Measurements from ENCODE around the gene CDSN. TPM values are rescaled to one million over a fixed set of nuclear protein-coding genes. Genes with fewer than 3 reads are reported as not detected.

Gene CDSN
- polyA plus RNA-seq (2011; rRNA removed), result not detected in 2 replicates
- polyA plus RNA-seq (2012; cell fraction: cytosol; rRNA removed), result not detected in 2 replicates
- polyA plus RNA-seq (2012; cell fraction: nucleus; rRNA removed), result not detected in 2 replicates
- not detected in 3 replicates for polyA plus RNA-seq (2017; fragmentation: RNase III; extraction: RNeasy Plus Mini Kit Qiagen cat#74134 plus additional on column Dnase treatment)
- not detected in 2 replicates for polyA minus RNA-seq (2011; rRNA and poly(A)+ RNA removed)

- no peak for TF ChIP-seq CEBPB (IDR thresholded peaks at IDR 0.05)
- no peak for TF ChIP-seq RARB (CRISPR knock-in tag; IDR thresholded peaks at IDR 0.05)
- no peak for TF ChIP-seq JUNB (IDR thresholded peaks at IDR 0.05)
- TF ChIP-seq, protein P1, sequence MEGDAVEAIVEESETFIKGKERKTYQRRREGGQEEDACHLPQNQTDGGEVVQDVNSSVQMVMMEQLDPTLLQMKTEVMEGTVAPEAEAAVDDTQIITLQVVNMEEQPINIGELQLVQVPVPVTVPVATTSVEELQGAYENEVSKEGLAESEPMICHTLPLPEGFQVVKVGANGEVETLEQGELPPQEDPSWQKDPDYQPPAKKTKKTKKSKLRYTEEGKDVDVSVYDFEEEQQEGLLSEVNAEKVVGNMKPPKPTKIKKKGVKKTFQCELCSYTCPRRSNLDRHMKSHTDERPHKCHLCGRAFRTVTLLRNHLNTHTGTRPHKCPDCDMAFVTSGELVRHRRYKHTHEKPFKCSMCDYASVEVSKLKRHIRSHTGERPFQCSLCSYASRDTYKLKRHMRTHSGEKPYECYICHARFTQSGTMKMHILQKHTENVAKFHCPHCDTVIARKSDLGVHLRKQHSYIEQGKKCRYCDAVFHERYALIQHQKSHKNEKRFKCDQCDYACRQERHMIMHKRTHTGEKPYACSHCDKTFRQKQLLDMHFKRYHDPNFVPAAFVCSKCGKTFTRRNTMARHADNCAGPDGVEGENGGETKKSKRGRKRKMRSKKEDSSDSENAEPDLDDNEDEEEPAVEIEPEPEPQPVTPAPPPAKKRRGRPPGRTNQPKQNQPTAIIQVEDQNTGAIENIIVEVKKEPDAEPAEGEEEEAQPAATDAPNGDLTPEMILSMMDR (IDR thresholded peaks at IDR 0.05), result no peak
- TF ChIP-seq HDAC2 (IDR thresholded peaks at IDR 0.05), result no peak
- TF ChIP-seq ZC3H11A (IDR thresholded peaks at IDR 0.05), result no peak
- no peak for TF ChIP-seq RCOR1 (IDR thresholded peaks at IDR 0.05; ENCODE audit: low read depth, low read length)
- TF ChIP-seq HOXB13 (CRISPR knock-in tag; IDR thresholded peaks at IDR 0.05; ENCODE audit: low read depth), result no peak
- no peak for ATAC-seq
- Histone ChIP-seq H3K9me3 (no peaks in the 10 kb centered on the region), H3K4me1 (peaks cover 27% of the 10 kb centered on the region), H3K4me3 (no peak within 1 kb of the TSS), H3K27ac (no peak within 1 kb of the TSS), H3K4me2 (no peak within 1 kb of the TSS)
- FAIRE-seq, result no peak
- CTCF ChIA-PET, result interaction anchor here (1.0 to 1.6 kb wide), 3 partner anchors 7 to 17 kb away, joined by 3 to 5 read pairs (median 4); no protein-coding TSS in a partner anchor
- 91% methylated on average over 14 of the region's 26 CpGs for WGBS (ENCODE audit: missing lambda C conversion rate)
- no peak for DNase-seq (ENCODE audit: low read depth in 1 of 2, low spot score in 1 of 2)
- POLR2A ChIA-PET, result no interaction called here
Observed at GRCh38 chr6:31120151-31120915, at the start of gene CDSN. Gene CDSN, minus strand, starts transcription at chr6:31120446. Its CDS starts 27 bp downstream, at chr6:31120419.

DNA sequence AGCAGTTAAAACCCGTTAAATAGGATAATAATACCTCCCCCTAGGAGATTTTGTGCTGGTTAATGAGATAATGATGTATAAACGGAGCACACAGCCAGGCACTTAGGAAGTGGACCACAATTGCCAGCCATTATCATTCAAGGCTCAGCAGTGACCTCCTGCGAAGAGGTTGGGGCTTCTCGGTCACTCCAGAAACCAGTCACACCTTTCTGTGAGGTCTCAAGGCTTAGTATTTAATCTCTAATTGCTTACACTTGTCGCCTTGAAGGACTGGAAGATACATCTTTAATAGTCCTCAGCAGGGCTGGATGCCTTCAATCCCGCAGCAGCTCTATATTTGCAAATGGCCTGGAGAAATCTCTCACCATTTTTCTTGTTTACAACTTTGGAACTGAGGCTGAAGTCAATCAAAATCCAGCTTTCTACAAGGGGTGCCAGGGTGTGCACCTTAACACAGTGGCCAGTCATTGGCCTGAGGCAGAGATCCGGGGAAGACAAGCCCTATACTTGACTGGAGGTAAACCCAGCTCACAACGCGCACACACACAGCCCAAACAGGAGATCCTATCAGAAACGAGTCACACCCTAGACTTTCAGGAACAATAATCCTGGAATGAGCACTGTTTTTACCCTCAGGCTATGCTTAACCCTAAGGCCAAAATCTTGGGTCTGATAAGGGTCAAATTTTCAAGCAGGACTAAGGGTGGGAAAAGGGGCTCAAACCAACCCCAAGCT lies 49.0 kb upstream of the CDSN start:
- 87% methylated on average over 6 of the region's 10 CpGs for WGBS (ENCODE audit: missing lambda C conversion rate)
- peak in 1 of 2 experiments; percentile 14; a peak in 1 of 6 replicates for ATAC-seq
- H3K4me2 ChIP-seq, result no peak overlapping the region
- no peak overlapping the region for H3K4me3 ChIP-seq
- DNase-seq (ENCODE audit: low read depth in 1 of 2, low spot score in 1 of 2), result no peak
- ChIA-PET POLR2A (no interaction called here), CTCF (interaction anchor here (1.7 kb wide), 1 partner anchor 11 kb away, joined by 3 read pairs; the partner anchor contains the start of gene TCF19)
- H3K27ac ChIP-seq, result no peak overlapping the region
- TF ChIP-seq ZFP36 (IDR thresholded peaks at IDR 0.05; ENCODE audit: borderline replicate concordance, partially characterized antibody) (no peak), POLR2AphosphoS2 (conservative IDR thresholded peaks at IDR 0.05; ENCODE audit: low read length) (no peak), FOSB (CRISPR knock-in tag; IDR thresholded peaks at IDR 0.05) (no peak), ATOH8 (CRISPR knock-in tag; IDR thresholded peaks at IDR 0.05; ENCODE audit: low read depth) (no peak), USF2 (IDR thresholded peaks at IDR 0.05) (no peak)
- H3K4me1 ChIP-seq, result peaks cover 8% of the 10 kb centered on the region; the same call in 2 of the 3 replicates
- H3K9me3 ChIP-seq, result no peaks in the 10 kb centered on the region
- FAIRE-seq, result no peak

DNA sequence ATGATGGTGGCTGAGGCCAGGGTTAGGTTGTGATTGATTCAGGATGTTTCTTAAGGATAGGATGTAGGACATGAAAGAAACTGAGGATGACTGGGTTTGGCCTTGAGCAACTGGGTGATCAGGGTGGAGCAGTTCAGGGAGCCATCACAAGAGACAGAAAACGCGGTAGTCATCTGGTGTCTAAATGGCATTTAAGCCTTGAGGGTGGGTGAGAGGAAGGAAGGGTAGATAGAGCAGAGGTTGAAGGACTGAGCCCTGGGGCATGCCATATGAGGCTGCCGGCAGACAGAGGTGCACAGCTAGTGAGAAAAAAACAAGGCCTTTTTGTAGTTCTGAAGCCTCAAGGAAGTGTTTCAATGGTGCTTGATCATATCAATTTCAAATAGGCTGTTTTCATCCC lies 48.4 kb upstream of the CDSN start:
- ChIA-PET CTCF (interaction anchor here (1.7 kb wide), 1 partner anchor 10 kb away, joined by 3 read pairs; the partner anchor contains the start of gene TCF19), POLR2A (no interaction called here)
- FAIRE-seq, result no peak

More for the DNA sequence above, 48.4 kb upstream of the CDSN start:
- H3K27ac ChIP-seq, result no peak overlapping the region
- H3K4me3 ChIP-seq, result no peak overlapping the region
- TF ChIP-seq CEBPB (IDR thresholded peaks at IDR 0.05) (no peak), MAZ (IDR thresholded peaks at IDR 0.05; ENCODE audit: borderline replicate concordance, low read depth, low read length) (no peak), JUNB (IDR thresholded peaks at IDR 0.05) (no peak), ZC3H11A (IDR thresholded peaks at IDR 0.05) (no peak), MAFK (IDR thresholded peaks at IDR 0.05; ENCODE audit: partially characterized antibody) (no peak), NPAS2 (CRISPR knock-in tag; IDR thresholded peaks at IDR 0.05; ENCODE audit: borderline replicate concordance) (no peak), USF2 (IDR thresholded peaks at IDR 0.05) (no peak), CHD4 (IDR thresholded peaks at IDR 0.05; ENCODE audit: borderline replicate concordance) (no peak), EHMT2 (IDR thresholded peaks at IDR 0.05; ENCODE audit: low read depth) (no peak)
- TF ChIP-seq, protein P2, sequence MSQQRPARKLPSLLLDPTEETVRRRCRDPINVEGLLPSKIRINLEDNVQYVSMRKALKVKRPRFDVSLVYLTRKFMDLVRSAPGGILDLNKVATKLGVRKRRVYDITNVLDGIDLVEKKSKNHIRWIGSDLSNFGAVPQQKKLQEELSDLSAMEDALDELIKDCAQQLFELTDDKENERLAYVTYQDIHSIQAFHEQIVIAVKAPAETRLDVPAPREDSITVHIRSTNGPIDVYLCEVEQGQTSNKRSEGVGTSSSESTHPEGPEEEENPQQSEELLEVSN (IDR thresholded peaks at IDR 0.05; ENCODE audit: borderline replicate concordance, low read depth), result no peak
- H3K4me2 ChIP-seq, result no peak overlapping the region
- DNase-seq (ENCODE audit: low read depth in 1 of 2, low spot score in 1 of 2), result no peak
- H3K9me3 ChIP-seq, result no peaks in the 10 kb centered on the region
- ATAC-seq, result no peak
- H3K4me1 ChIP-seq, result peaks cover 12% of the 10 kb centered on the region
- 97% methylated on average over 3 of the region's 3 CpGs for whole genome bisulfite sequencing (ENCODE audit: missing lambda C conversion rate)

All from A549 (cell line).